Lower lobe of right lung (tissue), 2 donors: ENCODE data around the gene HNRNPLL. TPM values are rescaled to one million over a fixed set of nuclear protein-coding genes. Genes with fewer than 3 reads are reported as not detected.

Experiments used
- ATAC-seq, 2 donors: fragments of 200-7000 bp; cut with Tn5 transposase; one replicate each; pipeline ENCODE4 v1.9.1; 2020 to 2022; ENCODE audit warnings: mild to moderate bottlenecking in 2 of 2, moderate library complexity in 2 of 2
- DNase-seq: peaks from one replicate; pipeline ENCODE4 v3.0.0-alpha.2; 2020
- H3K27ac ChIP-seq: fragments of 200-600 bp; one replicate; pipeline ENCODE4 v1.8.0; 2022
- H3K27me3 ChIP-seq: fragments of 200-600 bp; one replicate; pipeline ENCODE4 v1.8.0; 2022; ENCODE audit warnings: low read depth
- H3K36me3 ChIP-seq: fragments of 200-600 bp; one replicate; pipeline ENCODE4 v1.8.0; 2022; ENCODE audit warnings: mild to moderate bottlenecking
- H3K4me1 ChIP-seq: fragments of 200-600 bp; one replicate; pipeline ENCODE4 v1.8.0; 2022
- H3K4me3 ChIP-seq: fragments of 200-600 bp; one replicate; pipeline ENCODE4 v1.8.0; 2022; ENCODE audit warnings: mild to moderate bottlenecking
- H3K9me3 ChIP-seq: fragments of 200-600 bp; one replicate; pipeline ENCODE4 v1.8.0; 2022
- CTCF ChIP-seq: fragments of 200-600 bp; IDR thresholded peaks from one replicate; pipeline ENCODE4 v1.8.0; 2022; ENCODE audit warnings: antibody characterized with exemption, mild to moderate bottlenecking
- intact Hi-C: fragments of 100-400 bp; cut with DNase I; formaldehyde crosslinking; loops from one replicate; pipeline ENCODE4 v1.11.0; 2022
- total RNA-seq: library from RNA; stranded (reverse); fragmentation: NEBNext Ultra II Directional; extraction: Animal tissue kit (Norgen Biotek cat#: 25700); gene quantifications from one replicate; pipeline ENCODE4 v1.2.1, GENCODE V29; 2021
- donor health status: DM: no; HTN: yes; CAD: no; lungs with severe emphysema.

HNRNPLL gene
- total RNA-seq, 1 donor from 2014 or later, result 38.8 TPM

GRCh38 chr2:38535744-38536506 lies 66.8 kb downstream of the HNRNPLL start:
- TF ChIP-seq CTCF, result peak; percentile 95
- peak; percentile 91 for DNase-seq
- intact Hi-C loops, result no loop called here
- ATAC-seq, result peak; percentile 96 to 98
- Histone ChIP-seq H3K27me3 (no peaks in the 10 kb centered on the region), H3K27ac (no peak overlapping the region), H3K4me3 (peak overlapping the region; percentile 64), H3K36me3 (no peaks in the 10 kb centered on the region), H3K9me3 (no peaks in the 10 kb centered on the region), H3K4me1 (peaks cover 9% of the 10 kb centered on the region)

- H3K9me3 ChIP-seq, result no peaks in the 10 kb centered on the region
- intact Hi-C loops, result no loop called here
- ATAC-seq (peak in 1 of 2 donors; percentile 8), DNase-seq (no peak)
- peaks cover 9% of the 10 kb centered on the region for H3K4me1 ChIP-seq
- no peaks in the 10 kb centered on the region for H3K36me3 ChIP-seq
- H3K27me3 ChIP-seq, result no peaks in the 10 kb centered on the region
- no peak for TF ChIP-seq CTCF
- peak overlapping the region; percentile 64 for H3K4me3 ChIP-seq
- no peak overlapping the region for H3K27ac ChIP-seq
Observed at GRCh38 chr2:38535404-38535743, 67.4 kb downstream of the HNRNPLL start.

- H3K36me3 ChIP-seq, result no peaks in the 10 kb centered on the region
- TF ChIP-seq CTCF, result no peak
- ATAC-seq (peak in 1 of 2 donors; percentile 3), DNase-seq (no peak)
- no peaks in the 10 kb centered on the region for H3K9me3 ChIP-seq
- H3K4me1 ChIP-seq, result peaks cover 9% of the 10 kb centered on the region
- intact Hi-C loops, result no loop called here
- no peaks in the 10 kb centered on the region for H3K27me3 ChIP-seq
- H3K4me3 ChIP-seq, result no peak overlapping the region
- H3K27ac ChIP-seq, result no peak overlapping the region
Observed at GRCh38 chr2:38534746-38535403, 67.9 kb downstream of the HNRNPLL start.

GRCh38 chr2:38533757-38534545 lies 68.8 kb downstream of the HNRNPLL start:
- H3K27me3 ChIP-seq, result no peaks in the 10 kb centered on the region
- DNase-seq (no peak), ATAC-seq (no peak)
- intact Hi-C loops, result no loop called here
- H3K27ac ChIP-seq, result no peak overlapping the region
- TF ChIP-seq CTCF, result no peak
- no peak overlapping the region for H3K4me3 ChIP-seq
- peaks cover 9% of the 10 kb centered on the region for H3K4me1 ChIP-seq
- H3K9me3 ChIP-seq, result no peaks in the 10 kb centered on the region
- H3K36me3 ChIP-seq, result no peaks in the 10 kb centered on the region

GRCh38 chr2:38533180-38533579 lies 69.5 kb downstream of the HNRNPLL start:
- Histone ChIP-seq H3K4me1 (peaks cover 13% of the 10 kb centered on the region), H3K27me3 (no peaks in the 10 kb centered on the region), H3K36me3 (no peaks in the 10 kb centered on the region), H3K9me3 (no peaks in the 10 kb centered on the region), H3K4me3 (no peak overlapping the region), H3K27ac (no peak overlapping the region)
- peak; percentile 55 for DNase-seq
- intact Hi-C loops, result no loop called here
- peak; percentile 16 to 66 for ATAC-seq
- TF ChIP-seq CTCF, result no peak
